GM12878 (cell line): ENCODE measurements around the gene RSRC1. TPM values are rescaled to one million over a fixed set of nuclear protein-coding genes. Genes with fewer than 3 reads are reported as not detected.

Experiments
- ATAC-seq: fragments of 200-7000 bp; cut with Tn5 transposase; 3 replicates; pipeline ENCODE4 v1.9.1; 2020; ENCODE audit warnings: mild to moderate bottlenecking, moderate library complexity
- BruUV-seq: library from RNA; stranded (reverse); fragments of 400-500 nt; replicated peaks from 2 replicates; lab custom pipeline; 2021; lab: Mats Ljungman, UMichigan
- CTCF ChIA-PET: fragments of 300-600 bp; sonication (Branson Sonifier 250); formaldehyde crosslinking; extraction: SDS; loops from one replicate; lab custom pipeline; 2021; ENCODE audit warnings: inconsistent platforms; lab: Yijun Ruan, JAX
- POLR2A ChIA-PET: fragments of 350-600 bp; formaldehyde crosslinking; extraction: SDS; loops from one replicate; lab custom pipeline; 2021; ENCODE audit warnings: inconsistent platforms; lab: Charles Lee
- RAD21 ChIA-PET: fragments of 300-600 bp; sonication (Branson Sonifier 250); formaldehyde crosslinking; loops from one replicate; lab custom pipeline; 2023; ENCODE audit warnings: antibody characterized with exemption; ENCODE audit not compliant: unreplicated experiment; lab: Charles Lee
- SMC1A ChIA-PET: fragments of 300-600 bp; sonication (Branson Sonifier 250); formaldehyde crosslinking; loops from one replicate; lab custom pipeline; 2023; ENCODE audit not compliant: unreplicated experiment, uncharacterized antibody; lab: Charles Lee
- DNase-seq: peaks from one replicate; pipeline ENCODE4 v3.0.0-alpha.2; 2011; ENCODE audit warnings: low read depth, low spot score
- FAIRE-seq: peaks from 3 replicates; lab custom pipeline; 2011; peaks lifted over from hg19 to GRCh38; lab: Jason Lieb, UNC
- H2AFZ ChIP-seq: 2 replicates; pipeline ENCODE4 v1.6.0; 2011; ENCODE audit warnings: low read depth, low read length, control low read depth; ENCODE audit not compliant: control insufficient read depth
- H3K27ac ChIP-seq: 2 replicates; pipeline ENCODE4 v1.5.1; 2011; ENCODE audit warnings: control low read depth; ENCODE audit not compliant: control insufficient read depth, insufficient read depth
- H3K27me3 ChIP-seq, 2 experiments: replicated peaks in 1 of 2; 2 replicates each; pipeline versions ENCODE4 v1.6.0 to v1.6.1; 2011; ENCODE audit warnings: low read length in 1 of 2; ENCODE audit not compliant: control insufficient read depth in 2 of 2, insufficient read depth in 2 of 2
- H3K36me3 ChIP-seq, 2 experiments: 2 replicates each; pipeline ENCODE4 v1.5.1; 2011; ENCODE audit warnings: low read length in 1 of 2; ENCODE audit not compliant: control insufficient read depth in 2 of 2, insufficient read depth in 2 of 2
- H3K4me1 ChIP-seq: 2 replicates; pipeline ENCODE4 v1.6.1; 2011; ENCODE audit warnings: mild to moderate bottlenecking, low read length, moderate library complexity, mixed read lengths; ENCODE audit not compliant: control insufficient read depth, insufficient read depth
- H3K4me2 ChIP-seq: 2 replicates; pipeline ENCODE4 v1.6.0; 2011; ENCODE audit warnings: control low read depth; ENCODE audit not compliant: control insufficient read depth, insufficient read depth
- H3K4me3 ChIP-seq: fragments of 200-600 bp; sonication (generic); 2 replicates; pipeline ENCODE4 v1.5.1; 2016
- H3K79me2 ChIP-seq: 2 replicates; pipeline ENCODE4 v1.6.0; 2011; ENCODE audit warnings: low read length; ENCODE audit not compliant: control insufficient read depth, insufficient read depth
- H3K9ac ChIP-seq: 2 replicates; pipeline ENCODE4 v1.8.0; 2011; ENCODE audit warnings: low read length, control low read depth, mixed read lengths; ENCODE audit not compliant: control insufficient read depth, insufficient read depth
- H3K9me3 ChIP-seq: replicated peaks from 3 replicates; pipeline ENCODE4 v1.5.1; 2011; ENCODE audit warnings: mild to moderate bottlenecking, low read length; ENCODE audit not compliant: control insufficient read depth, insufficient read depth
- H4K20me1 ChIP-seq: 2 replicates; pipeline ENCODE4 v1.6.0; 2011; ENCODE audit not compliant: control insufficient read depth, insufficient read depth
- ATF7 ChIP-seq: fragments of 450-650 bp; IDR thresholded peaks from 2 replicates; pipeline ENCODE4 v1.6.1; 2016; ENCODE audit warnings: low read depth, mild to moderate bottlenecking
- BMI1 ChIP-seq: fragments of 450-650 bp; IDR thresholded peaks from 2 replicates; pipeline ENCODE4 v1.6.1; 2016; ENCODE audit warnings: mild to moderate bottlenecking, moderate library complexity, borderline replicate concordance
- CREB1 ChIP-seq: IDR thresholded peaks from 2 replicates; pipeline ENCODE4 v1.6.1; 2012; ENCODE audit warnings: low read depth, mild to moderate bottlenecking, inconsistent platforms
- HDGF ChIP-seq: fragments of 450-650 bp; IDR thresholded peaks from 2 replicates; pipeline ENCODE4 v1.6.1; 2016; ENCODE audit warnings: antibody characterized with exemption
- KLF5 ChIP-seq: fragments of 450-650 bp; IDR thresholded peaks from 2 replicates; pipeline ENCODE4 v1.6.1; 2014; ENCODE audit warnings: mild to moderate bottlenecking; ENCODE audit not compliant: partially characterized antibody
- NR2C1 ChIP-seq: fragments of 450-650 bp; IDR thresholded peaks from 2 replicates; pipeline ENCODE4 v1.6.1; 2017; ENCODE audit warnings: antibody characterized with exemption, mild to moderate bottlenecking, moderate library complexity
- POU2F2 ChIP-seq: IDR thresholded peaks from 3 replicates; pipeline ENCODE4 v1.6.1; 2011; ENCODE audit warnings: low read depth, mild to moderate bottlenecking, low read length, borderline replicate concordance
- SIX5 ChIP-seq: IDR thresholded peaks from 2 replicates; pipeline ENCODE4 v1.6.1; 2011; ENCODE audit warnings: mild to moderate bottlenecking, low read depth, low read length, moderate library complexity; ENCODE audit not compliant: severe bottlenecking
- ZBED1 ChIP-seq: IDR thresholded peaks from 2 replicates; pipeline ENCODE4 v1.6.1; 2016; ENCODE audit warnings: borderline replicate concordance
- WGBS: methylation state at CpG from one replicate; pipeline ENCODE4 v1.1.6; 2016; ENCODE audit warnings: low lambda C conversion rate; ENCODE audit not compliant: insufficient replicate concordance, insufficient coverage; ENCODE audit errors: missing lambda C conversion rate; 5-methylcytosine and 5-hydroxymethylcytosine counted together
- in situ Hi-C: fragments of 300-500 bp; cut with MboI; formaldehyde crosslinking; loops from 9 replicates; pipeline ENCODE4 v1.14.3; 2018; ENCODE audit warnings: mixed read lengths
- intact Hi-C: fragments of 100-400 bp; cut with micrococcal nuclease; formaldehyde crosslinking; loops from one replicate; pipeline ENCODE4 v1.14.2; 2022; ENCODE audit not compliant: unreplicated experiment
- polyA plus RNA-seq, 11 experiments: library from polyadenylated mRNA; depleted of rRNA in 4 of 11; unstranded in 6 of 11; stranded (reverse) in 5 of 11; fragments of >200 nt; fragmentation: Nextera tagmentation in 4 of 11; fragmentation: Illumina TruSeq in 1 of 11; extraction: Ambion mirVana in 4 of 11; extraction: Trizol in 1 of 11; gene quantifications; 1 replicate in 1 of 11; 2 replicates in 10 of 11; pipeline versions ENCODE4 v1.2.1 to v1.2.3, GENCODE V29; 2011 to 2016; ENCODE audit warnings: inconsistent platforms in 2 of 11, missing spikeins in 2 of 11, low read depth in 1 of 11
- total RNA-seq, 4 experiments: library from RNA; depleted of rRNA in 3 of 4; stranded (reverse); fragments of >200 nt in 3 of 4; fragmentation: Illumina TruSeq in 1 of 4; extraction: Trizol in 1 of 4; gene quantifications; 2 replicates each; pipeline versions ENCODE4 v1.2.1 to v1.2.3, GENCODE V29; 2013 to 2021
- TF ChIP-seq, protein P1 (sequence below), 3 experiments: IDR thresholded peaks in 2 of 3; conservative IDR thresholded peaks in 1 of 3; 2 replicates each; pipeline ENCODE4 v1.5.1; 2011; ENCODE audit warnings: low read depth in 3 of 3, low read length in 3 of 3, mild to moderate bottlenecking in 3 of 3, control low read depth in 2 of 3, moderate library complexity in 2 of 3, inconsistent platforms in 1 of 3, mixed read lengths in 1 of 3; ENCODE audit not compliant: control insufficient read depth in 2 of 3, insufficient read depth in 1 of 3; ENCODE audit errors: extremely low read depth in 1 of 3
- TF ChIP-seq, protein P2 (sequence below): IDR thresholded peaks from 2 replicates; pipeline ENCODE4 v1.6.1; 2011; ENCODE audit warnings: low read depth, low read length, improper control_type of control experiment, borderline replicate concordance
- TF ChIP-seq, protein P3 (sequence below): fragments of 450-650 bp; IDR thresholded peaks from 2 replicates; pipeline ENCODE4 v1.6.1; 2016; ENCODE audit warnings: mild to moderate bottlenecking

The RSRC1 gene
- total and polyA plus RNA-seq, 10 of the 15 experiments (the other 5 are each of a cell fraction or from before 2014, with no cell fraction given): 16.4 to 85.9 (median 42.0) TPM

DNA sequence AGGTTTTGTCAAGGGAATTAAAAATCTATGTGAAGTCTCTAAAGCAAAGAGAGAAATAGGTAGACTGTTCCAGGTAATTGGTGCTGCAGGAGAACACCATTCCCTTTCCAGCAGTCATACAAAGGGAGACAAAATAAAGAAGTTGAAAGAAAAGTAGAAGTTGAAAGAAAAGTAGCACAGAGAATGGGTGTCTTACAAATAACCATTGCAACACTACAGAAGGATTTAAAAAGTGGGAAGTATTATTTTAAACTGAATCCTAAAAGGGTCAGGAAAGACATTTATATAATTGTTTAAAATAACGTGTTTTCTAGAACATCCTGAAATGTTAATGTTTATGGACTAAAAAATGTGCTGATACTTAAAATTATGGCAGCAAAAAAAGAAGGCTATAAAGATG lies 223.8 kb downstream of the RSRC1 start:
- H3K79me2 ChIP-seq: no peaks in the 10 kb centered on the region
- intact Hi-C loops: no loop called here
- no peak for TF ChIP-seq NR2C1
- TF ChIP-seq CREB1: no peak
- TF ChIP-seq KLF5: no peak
- TF ChIP-seq ATF7: no peak
- TF ChIP-seq ZBED1: no peak
- TF ChIP-seq, all 136 proteins: peak for 0
- Histone ChIP-seq H2AFZ (no peak overlapping the region), H3K27me3 (no peaks in the 10 kb centered on the region), H3K4me1 (no peaks in the 10 kb centered on the region), H3K4me3 (no peak overlapping the region), H3K4me2 (no peak overlapping the region), H3K9ac (no peak overlapping the region), H3K36me3 (no peaks in the 10 kb centered on the region; a peak in 1 of 4 replicates), H3K9me3 (no peaks in the 10 kb centered on the region; the same call in 2 of the 3 replicates), H3K27ac (no peak overlapping the region), H4K20me1 (no peaks in the 10 kb centered on the region)
- no TSS peak for BruUV-seq
- DNase-seq (no peak), FAIRE-seq (no peak), ATAC-seq (no peak)
- ChIA-PET CTCF (interaction anchor here (0.7 kb wide), 2 partner anchors 13 to 103 kb away, joined by 3 read pairs; no protein-coding TSS in a partner anchor), POLR2A (no interaction called here), RAD21 (no interaction called here), SMC1A (interaction anchor here (0.6 kb wide), 1 partner anchor 9 kb away, joined by 3 read pairs; no protein-coding TSS in a partner anchor)
- WGBS: 93% methylated on average over 1 of the region's 1 CpG
- in situ Hi-C loops: no loop called here

DNA sequence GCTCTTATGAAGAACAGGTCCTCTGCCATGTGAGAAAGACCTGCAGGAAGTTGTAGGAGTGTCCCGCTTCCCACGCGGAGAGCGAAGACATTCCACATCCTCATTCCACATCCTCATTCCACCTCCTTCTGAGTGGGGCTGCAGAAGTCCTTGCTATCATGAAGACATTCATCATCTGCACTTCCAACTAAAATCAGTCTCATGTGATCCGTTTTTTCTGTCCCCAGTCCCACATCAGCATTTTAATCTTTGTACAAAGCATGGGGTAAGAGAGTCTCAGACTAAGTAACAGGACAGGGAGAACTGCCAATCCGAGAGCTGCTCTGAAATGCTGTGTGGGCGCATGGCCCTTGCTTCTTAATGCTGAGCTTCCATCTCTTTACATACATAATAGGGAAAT lies 227.2 kb downstream of the RSRC1 start:
- Histone ChIP-seq H3K9me3 (peaks cover 3% of the 10 kb centered on the region; the same call in 2 of the 3 replicates), H3K36me3 (no peaks in the 10 kb centered on the region; a peak in 1 of 4 replicates), H3K4me2 (no peak overlapping the region), H4K20me1 (no peaks in the 10 kb centered on the region), H3K4me3 (no peak overlapping the region), H3K79me2 (no peaks in the 10 kb centered on the region), H3K27me3 (no peaks in the 10 kb centered on the region), H3K4me1 (no peaks in the 10 kb centered on the region), H3K9ac (no peak overlapping the region), H3K27ac (no peak overlapping the region), H2AFZ (no peak overlapping the region)
- POLR2A ChIA-PET: no interaction called here
- no peak for ATAC-seq
- no peak for DNase-seq
- intact Hi-C loops: no loop called here
- CTCF ChIA-PET: interaction anchor here (0.9 kb wide), 1 partner anchor 23 kb away, joined by 3 read pairs; no protein-coding TSS in a partner anchor
- BruUV-seq: no TSS peak
- SMC1A ChIA-PET: interaction anchor here (0.9 to 1.3 kb wide), 2 partner anchors 22 to 23 kb away, joined by 3 to 4 read pairs; no protein-coding TSS in a partner anchor
- WGBS: 95% methylated on average over 7 of the region's 7 CpGs
- TF ChIP-seq BMI1 (no peak), HDGF (no peak), SIX5 (no peak), POU2F2 (no peak), CREB1 (no peak)
- TF ChIP-seq, protein P1, sequence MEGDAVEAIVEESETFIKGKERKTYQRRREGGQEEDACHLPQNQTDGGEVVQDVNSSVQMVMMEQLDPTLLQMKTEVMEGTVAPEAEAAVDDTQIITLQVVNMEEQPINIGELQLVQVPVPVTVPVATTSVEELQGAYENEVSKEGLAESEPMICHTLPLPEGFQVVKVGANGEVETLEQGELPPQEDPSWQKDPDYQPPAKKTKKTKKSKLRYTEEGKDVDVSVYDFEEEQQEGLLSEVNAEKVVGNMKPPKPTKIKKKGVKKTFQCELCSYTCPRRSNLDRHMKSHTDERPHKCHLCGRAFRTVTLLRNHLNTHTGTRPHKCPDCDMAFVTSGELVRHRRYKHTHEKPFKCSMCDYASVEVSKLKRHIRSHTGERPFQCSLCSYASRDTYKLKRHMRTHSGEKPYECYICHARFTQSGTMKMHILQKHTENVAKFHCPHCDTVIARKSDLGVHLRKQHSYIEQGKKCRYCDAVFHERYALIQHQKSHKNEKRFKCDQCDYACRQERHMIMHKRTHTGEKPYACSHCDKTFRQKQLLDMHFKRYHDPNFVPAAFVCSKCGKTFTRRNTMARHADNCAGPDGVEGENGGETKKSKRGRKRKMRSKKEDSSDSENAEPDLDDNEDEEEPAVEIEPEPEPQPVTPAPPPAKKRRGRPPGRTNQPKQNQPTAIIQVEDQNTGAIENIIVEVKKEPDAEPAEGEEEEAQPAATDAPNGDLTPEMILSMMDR (IDR thresholded peaks at IDR 0.05 in 2 of 3, conservative IDR thresholded peaks at IDR 0.05 in 1 of 3; ENCODE audit: control insufficient read depth in 2 of 3, extremely low read depth in 1 of 3, insufficient read depth in 1 of 3, low read depth in 3 of 3, low read length in 3 of 3): no peak
- TF ChIP-seq, protein P2, sequence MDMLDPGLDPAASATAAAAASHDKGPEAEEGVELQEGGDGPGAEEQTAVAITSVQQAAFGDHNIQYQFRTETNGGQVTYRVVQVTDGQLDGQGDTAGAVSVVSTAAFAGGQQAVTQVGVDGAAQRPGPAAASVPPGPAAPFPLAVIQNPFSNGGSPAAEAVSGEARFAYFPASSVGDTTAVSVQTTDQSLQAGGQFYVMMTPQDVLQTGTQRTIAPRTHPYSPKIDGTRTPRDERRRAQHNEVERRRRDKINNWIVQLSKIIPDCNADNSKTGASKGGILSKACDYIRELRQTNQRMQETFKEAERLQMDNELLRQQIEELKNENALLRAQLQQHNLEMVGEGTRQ: no peak
- TF ChIP-seq, protein P3, sequence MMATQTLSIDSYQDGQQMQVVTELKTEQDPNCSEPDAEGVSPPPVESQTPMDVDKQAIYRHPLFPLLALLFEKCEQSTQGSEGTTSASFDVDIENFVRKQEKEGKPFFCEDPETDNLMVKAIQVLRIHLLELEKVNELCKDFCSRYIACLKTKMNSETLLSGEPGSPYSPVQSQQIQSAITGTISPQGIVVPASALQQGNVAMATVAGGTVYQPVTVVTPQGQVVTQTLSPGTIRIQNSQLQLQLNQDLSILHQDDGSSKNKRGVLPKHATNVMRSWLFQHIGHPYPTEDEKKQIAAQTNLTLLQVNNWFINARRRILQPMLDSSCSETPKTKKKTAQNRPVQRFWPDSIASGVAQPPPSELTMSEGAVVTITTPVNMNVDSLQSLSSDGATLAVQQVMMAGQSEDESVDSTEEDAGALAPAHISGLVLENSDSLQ: no peak
- RAD21 ChIA-PET: interaction anchor here (1.3 kb wide), 1 partner anchor 97 kb away, joined by 3 read pairs; no protein-coding TSS in a partner anchor
- in situ Hi-C loops: no loop called here
- no peak for FAIRE-seq
